GM21717 (cell line): ENCODE results near the gene MCCC2.
"Not testable (repeated sequence)": the region's sequence is repeated elsewhere in the genome, so short reads cannot be mapped to it uniquely, and the experiment has no call there.

Source experiments
- ATAC-seq: cut with Tn5 transposase; IDR thresholded peaks from one replicate; pipeline ENCODE4 v1.9.1; 2021; ENCODE audit warnings: mild to moderate bottlenecking, moderate library complexity; ENCODE audit not compliant: unreplicated experiment

Gene MCCC2

GRCh38 chr5:71596169-71596568 is 9.0 kb downstream of the MCCC2 start:
- ATAC-seq, result no peak

GRCh38 chr5:71597001-71597400 is 9.9 kb downstream of the MCCC2 start:
- ATAC-seq, result no peak

DNA sequence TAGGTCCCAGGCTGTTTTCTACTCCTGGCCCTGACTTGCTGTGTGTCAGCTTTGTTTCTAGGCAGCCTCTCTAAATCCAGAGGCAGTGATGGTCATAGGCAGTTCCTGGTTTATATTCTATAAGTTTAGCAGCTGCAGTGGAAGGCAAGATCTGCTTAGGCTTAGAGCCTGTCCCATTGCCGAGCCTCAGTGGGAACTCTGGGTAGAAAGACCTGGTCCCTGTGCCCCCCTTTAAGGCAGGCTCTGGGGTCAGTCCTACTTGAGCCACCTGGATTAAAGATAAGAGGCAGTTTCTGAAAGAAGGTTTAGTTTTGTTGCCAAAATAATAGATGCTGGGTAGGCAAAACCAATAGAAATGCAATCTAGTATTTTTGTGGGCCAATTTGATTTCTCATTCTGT is 13.6 kb downstream of the MCCC2 start:
- no peak for ATAC-seq

GRCh38 chr5:71601222-71602026 is 14.3 kb downstream of the MCCC2 start:
- peak; percentile 81 for ATAC-seq

DNA sequence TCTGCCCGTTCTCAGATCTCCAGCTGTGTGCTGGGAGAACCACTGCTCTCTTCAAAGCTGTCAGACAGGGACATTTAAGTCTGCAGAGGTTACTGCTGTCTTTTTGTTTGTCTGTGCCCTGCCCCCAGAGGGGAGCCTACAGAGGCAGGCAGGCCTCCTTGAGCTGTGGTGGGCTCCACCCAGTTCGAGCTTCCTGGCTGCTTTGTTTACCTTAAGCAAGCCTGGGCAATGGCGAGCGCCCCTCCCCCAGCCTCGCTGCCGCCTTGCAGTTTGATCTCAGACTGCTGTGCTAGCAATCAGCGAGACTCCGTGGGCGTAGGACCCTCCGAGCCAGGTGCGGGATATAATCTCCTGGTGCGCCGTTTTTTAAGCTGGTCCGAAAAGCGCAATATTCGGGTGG is 22.8 kb downstream of the MCCC2 start:
- not testable (repeated sequence) for ATAC-seq

DNA sequence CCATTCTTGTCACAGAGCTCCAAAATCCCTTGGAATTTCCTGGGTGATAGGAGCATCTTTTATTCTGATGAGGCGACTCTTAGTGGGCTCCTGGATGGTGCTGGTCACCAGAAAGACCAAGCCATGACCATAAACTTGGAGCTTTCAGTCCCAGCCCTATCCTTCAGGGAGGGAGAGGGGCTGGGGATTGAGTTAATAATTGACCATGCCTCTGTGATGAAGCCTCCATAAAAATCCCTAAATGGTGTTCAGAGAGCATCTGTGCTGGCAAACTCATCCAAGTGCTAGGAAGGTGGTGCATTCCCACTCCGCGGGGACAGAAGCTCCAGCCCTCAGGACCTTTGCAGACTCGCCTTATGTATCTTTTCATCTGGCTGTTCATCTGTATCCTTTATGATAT is 28.7 kb downstream of the MCCC2 start:
- ATAC-seq, result no peak

DNA sequence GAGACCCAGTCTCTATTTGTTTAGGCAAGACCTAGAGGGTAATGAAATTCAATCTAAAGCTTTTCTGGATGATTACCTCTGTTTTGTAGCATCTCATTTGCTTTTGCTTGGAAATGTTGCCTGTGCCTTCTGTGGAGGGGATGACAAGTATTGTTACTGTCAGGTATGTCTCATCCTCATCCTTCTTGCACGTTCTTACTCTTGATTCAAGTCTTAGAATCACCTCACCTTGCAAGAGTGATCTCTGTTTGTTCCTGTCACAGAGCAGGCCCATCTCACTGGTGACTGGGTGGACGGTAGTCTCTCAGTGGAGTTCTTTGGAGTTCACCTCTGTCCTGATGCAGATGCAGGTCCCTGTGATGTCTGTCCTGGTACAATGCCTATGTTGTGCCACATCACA is 33.5 kb downstream of the MCCC2 start:
- no peak for ATAC-seq

DNA sequence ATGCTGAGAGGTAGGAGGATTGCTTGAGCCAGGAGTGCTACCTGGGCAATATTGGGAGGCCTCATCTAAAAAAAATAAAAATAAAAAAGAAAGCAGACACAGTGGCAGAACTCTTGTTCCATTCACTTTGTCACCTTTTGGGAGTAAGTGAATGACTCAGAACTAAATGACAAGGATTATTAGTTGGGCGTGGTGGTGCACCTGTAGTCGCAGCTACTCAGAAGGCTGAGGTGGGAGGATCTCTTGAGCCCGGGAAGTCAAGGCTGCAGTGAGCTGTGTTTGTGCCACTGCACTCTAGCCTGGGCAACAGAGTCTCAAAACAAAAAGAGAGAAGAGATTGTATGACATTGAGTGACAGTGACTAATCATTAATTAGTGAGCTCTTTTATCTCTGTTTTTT is 34.1 kb downstream of the MCCC2 start:
- ATAC-seq, result no peak

DNA sequence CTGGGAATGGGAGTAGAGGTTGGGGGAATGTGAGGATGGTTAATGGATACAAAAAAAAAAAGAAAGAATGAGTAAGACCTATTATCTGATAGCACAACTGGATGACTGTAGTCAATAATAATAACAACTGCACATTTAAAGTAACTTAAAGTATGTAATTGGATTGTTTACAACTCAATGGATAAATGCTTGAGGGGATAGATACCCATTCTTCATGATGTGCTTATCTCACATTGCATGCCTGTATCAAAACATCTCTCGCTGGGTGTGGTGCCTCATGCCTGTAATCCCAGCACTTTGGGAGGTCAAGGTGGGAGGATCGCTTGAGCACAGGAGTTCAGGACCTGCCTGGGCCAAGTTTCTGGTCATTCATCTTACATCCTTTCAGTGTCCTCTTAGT is 34.6 kb downstream of the MCCC2 start:
- ATAC-seq, result no peak

- no peak for ATAC-seq
Observed at GRCh38 chr5:71623221-71623794, 36.2 kb downstream of the MCCC2 start.

DNA sequence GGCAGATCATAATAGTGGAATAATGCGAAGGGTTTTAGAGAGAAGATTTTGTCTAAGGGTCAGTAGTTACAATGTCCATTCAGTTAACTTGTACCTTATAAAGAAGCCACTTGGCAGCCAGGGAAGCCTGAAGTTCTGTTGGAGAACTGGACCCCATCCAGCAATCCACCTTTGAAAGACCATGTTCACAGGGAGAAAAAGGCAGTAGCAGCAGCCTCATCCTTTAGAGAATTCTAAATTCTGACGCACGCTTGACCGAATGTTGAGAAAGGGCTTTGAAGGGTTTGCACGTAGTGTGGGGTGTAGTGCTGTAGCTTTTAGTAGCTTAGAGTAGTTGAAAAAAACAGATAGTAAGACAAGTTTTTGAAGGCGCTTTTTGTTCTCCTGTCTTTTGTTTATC is 42.8 kb downstream of the MCCC2 start:
- ATAC-seq, result no peak

GRCh38 chr5:71631070-71631469 is 43.9 kb downstream of the MCCC2 start:
- ATAC-seq, result no peak

DNA sequence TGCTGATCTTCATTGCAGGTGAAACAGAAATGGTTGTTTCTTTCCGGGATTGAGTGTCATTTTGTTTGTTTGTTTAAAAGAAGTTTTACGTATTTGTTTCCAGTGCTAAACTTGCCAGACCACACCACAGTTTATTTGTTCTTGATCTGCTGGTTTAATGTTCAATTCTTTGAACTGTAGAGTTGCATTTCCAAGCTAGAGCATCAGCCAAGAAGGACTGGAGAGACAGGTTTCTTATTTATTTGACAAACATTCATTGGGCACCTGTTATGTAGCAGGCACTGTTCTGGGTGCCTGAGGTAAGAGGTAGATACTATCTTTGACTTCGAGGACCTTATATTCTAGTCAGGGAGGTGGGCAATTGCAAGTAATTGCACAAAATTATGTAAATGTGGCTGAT is 45.0 kb downstream of the MCCC2 start:
- no peak for ATAC-seq

- ATAC-seq, result no peak
Observed at GRCh38 chr5:71633255-71634155, 46.4 kb downstream of the MCCC2 start.

DNA sequence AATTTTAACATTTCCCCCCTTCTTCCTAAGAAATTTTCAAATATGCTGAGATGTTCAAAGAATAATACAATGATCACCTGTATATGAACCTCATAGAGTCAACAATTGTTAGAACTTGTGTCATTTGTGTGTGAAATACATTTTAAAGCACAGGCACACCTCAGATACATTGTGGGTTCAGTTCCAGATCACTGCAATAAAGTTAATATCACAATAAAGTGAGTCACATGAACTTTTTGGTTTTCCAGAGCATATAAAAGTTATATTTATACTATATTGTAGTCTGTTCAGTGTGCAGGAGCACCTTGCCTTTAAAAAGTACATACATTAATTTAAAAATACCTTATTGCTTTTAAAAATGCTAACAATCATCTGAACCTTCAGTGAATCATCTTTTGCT is 50.0 kb downstream of the MCCC2 start:
- no peak for ATAC-seq

- no peak for ATAC-seq
Observed at GRCh38 chr5:71640408-71640807, 53.3 kb downstream of the MCCC2 start.

DNA sequence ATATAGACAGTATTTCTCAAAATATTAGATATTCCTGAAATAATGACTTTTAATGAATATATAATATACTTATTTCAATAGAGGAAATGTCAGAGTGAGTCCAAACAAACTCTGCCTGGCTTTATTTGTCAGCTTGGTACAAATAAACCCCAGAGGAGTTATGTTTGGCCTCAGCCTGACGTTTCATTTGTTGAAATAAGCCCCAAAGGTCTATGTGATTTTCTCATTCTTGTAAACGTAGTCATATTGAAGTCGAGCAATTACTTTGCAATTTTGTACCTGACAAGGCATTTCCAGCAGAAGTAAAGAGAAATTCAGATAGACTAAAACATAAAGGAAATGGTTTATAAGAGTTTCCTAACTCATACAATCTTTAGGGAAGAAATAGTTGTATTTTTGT is 57.9 kb downstream of the MCCC2 start:
- no peak for ATAC-seq

DNA sequence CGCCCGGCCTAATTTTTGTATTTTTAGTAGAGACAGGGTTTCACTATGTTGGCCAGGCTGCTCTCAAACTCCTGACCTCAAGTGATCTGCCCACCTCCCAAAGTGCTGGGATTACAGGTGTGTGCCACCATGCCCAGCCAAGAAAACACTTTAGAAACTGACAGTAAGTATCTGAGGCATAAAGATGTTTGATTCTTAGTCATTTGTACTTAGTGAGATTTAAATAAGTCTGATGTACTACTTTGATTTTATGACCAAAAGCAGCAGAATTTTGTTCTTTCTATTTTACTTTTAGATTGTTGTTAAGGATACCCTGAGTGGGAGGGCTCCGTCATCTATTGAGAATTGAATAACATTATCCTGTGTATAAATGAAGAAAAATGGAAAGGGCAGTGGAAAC is 63.8 kb downstream of the MCCC2 start:
- not testable (repeated sequence) for ATAC-seq

GRCh38 chr5:71651579-71651978 is 64.4 kb downstream of the MCCC2 start:
- no peak for ATAC-seq

DNA sequence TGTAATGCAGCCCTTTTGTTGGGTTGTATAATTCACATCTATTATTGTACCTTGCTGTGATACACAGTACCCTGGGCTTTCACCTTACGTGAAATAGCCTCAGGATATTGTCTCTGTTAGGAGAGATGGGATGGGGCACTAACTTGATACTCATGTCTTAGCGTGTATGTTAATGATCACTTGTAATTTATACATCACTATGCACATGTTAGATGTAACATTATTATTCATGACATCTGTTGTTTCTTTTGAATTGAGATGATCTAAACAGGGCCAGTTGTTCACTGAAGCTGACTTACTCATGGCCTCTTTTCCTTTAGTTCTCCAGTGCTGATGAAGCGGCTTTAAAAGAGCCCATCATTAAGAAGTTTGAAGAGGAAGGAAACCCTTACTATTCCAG is 65.2 kb downstream of the MCCC2 start:
- ATAC-seq, result no peak

DNA sequence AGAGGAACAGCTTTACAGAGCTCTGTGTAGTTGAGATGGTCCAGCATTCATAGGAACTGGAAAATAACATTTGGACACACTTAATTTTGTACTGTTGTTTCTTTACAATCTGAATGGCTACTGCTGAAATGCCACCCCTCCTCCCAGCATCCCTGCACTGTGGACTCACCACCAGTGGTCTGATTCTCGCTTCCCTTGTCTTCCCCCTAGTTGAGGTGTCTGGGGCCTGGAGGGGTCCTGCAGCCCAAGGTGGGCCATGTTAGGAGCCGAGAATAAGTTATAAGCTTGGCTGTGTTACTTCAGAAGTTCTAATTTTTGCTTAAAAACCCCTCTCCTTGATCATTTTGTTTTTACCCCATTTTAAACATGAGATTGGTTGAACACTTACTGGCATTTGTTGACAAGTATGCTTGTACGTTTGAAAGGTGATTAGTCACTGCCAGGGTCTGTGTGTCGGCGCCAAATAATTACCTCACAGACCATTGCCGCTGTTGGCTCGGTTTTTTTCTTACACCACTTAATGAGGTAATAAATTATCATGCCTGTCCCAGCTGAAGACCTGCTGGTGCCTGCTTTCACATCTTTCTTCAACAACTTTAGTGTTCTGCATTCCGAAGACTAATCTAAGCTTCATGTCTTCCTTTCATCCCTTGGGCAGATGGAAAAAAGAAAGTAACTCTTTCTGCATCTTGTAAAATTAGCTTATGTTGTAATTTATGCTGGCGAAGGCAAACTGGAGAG is 65.8 kb downstream of the MCCC2 start:
- no peak for ATAC-seq
